ENCODE results near the gene TTC28.

TTC28 gene

DNA sequence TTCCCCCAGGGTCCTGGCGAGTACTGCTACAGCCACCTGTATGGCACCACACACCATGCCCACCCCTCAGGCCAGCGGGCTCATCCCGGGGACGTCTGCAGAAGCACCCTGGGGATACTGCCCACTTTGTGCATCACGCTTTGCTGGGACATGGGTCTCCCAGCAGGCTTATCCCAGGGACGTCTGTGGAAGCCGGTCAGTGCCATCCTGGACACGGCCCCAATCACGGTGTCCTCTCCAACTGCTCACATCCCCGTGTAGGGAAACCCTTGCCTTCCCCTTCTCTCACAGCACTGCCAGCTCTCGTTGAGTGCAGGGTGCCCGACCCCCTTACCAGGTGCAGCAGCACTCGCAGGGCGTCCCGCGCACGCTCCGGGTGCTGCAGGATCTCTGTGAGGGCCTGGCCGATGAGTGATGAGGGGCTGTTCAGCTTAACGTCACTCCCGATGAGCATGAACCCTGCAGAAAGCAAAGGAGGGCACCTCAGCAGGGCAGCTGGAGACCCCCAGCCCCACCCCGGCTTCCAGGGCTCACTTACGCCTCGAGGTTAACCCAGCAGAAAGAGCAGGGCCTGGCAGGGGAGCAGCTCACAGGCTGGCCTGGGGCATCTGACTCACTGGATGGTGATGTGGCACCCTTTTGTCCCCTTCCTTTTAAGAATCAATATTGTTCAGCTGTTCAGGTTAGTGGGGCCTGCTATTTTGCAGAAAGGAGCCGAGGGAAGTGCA, 683.7 kb downstream of the TTC28 start:
- no peak for DNase-seq

DNA sequence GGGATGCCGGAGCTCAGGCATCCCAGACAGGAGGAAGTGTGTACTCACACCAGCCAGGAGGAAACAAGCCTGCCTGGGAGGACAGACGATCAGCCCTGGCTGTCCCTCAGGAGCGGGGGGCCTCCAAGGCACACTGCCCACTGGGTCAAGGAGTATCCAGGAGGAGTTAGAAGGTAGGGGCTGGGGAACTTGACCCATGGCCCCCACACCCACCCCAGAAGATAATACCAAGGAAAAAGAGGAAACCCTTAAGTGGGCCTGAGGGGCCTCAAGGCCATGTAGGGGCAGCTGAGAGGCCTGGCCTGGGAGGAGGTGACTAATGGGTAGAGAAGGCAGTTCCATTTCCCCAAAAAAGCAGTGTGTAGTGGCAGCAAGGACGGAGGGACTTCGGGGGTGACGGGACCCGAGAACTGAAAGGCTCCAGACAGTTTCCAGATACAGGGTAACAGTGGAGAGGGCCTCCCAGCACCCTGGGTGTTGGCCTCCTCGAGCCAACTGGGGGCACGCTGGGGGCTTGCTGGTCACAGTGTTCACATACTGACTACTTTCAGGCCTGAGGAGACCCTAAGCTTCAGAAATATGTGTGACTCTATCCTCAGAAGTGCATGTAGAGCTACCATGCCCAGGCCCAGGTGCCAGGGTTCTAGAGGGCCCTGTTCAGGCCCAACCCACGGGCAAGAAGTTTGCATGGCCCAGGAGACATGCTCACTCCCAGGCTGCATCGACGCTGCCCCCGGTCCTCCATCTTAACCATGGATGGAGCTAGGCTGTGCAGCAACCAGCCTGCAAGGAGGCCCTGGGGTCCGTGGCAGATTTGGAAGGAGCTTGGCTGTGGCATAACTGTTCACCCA, 684.9 kb downstream of the TTC28 start:
- DNase-seq: no peak

DNA sequence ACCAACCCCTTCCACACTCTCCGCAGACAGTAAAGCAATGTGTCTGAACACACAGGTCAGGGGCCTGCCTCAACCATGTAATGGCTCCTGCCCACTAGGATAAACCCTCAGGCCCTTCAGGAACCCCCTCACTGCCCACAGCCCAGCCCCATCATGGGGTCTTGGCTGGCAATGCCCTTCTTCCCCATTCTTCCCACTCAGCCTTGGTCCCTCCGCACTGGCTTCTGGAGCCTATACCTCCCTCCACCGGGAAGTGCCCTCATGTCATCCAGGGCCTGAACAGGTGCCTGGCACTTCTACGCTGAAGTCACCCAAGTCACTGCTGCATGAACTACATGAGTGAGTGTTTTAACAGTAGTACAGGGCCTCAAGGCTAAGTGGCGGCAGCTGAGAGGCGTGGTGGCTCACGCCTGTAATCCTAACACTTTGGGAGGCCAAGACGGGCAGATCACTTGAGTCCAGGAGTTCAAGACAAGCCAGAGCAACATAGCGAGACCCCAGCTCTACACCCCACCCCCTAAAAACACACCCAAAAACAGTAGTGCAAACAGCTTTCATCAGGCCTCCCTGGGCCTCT, 685.8 kb downstream of the TTC28 start:
- DNase-seq: no peak

DNA sequence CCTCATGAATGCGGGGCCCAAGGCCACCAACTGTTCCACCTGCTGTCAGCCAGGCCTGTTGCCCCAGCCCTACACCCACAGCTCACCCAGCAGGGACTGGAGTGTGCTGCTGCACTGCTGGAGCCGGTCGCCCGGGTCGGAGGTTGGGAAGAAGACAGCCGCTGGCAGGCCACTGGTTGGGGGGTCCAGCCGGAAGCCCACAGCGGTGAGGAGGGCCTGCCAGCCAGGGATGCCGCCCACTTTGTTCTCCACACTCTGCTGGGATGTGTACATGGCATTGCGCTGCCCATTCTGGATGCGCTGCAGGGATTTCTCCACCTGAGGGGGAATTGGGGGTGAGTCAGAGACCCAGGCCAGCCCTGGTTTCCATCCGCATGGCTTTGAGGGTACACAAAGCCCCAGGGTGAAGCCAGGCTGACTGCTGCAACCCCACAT, 686.4 kb downstream of the TTC28 start:
- no peak for DNase-seq

GRCh38 chr22:27992294-27993165, 687.1 kb downstream of the TTC28 start:
- DNase-seq: no peak

- DNase-seq: no peak
These were observed 687.9 kb downstream of the TTC28 start for GRCh38 chr22:27991586-27992293.

- DNase-seq: no peak
These were observed 688.8 kb downstream of the TTC28 start for GRCh38 chr22:27990879-27991278.

GRCh38 chr22:27990451-27990840, 689.2 kb downstream of the TTC28 start:
- no peak for DNase-seq

DNA sequence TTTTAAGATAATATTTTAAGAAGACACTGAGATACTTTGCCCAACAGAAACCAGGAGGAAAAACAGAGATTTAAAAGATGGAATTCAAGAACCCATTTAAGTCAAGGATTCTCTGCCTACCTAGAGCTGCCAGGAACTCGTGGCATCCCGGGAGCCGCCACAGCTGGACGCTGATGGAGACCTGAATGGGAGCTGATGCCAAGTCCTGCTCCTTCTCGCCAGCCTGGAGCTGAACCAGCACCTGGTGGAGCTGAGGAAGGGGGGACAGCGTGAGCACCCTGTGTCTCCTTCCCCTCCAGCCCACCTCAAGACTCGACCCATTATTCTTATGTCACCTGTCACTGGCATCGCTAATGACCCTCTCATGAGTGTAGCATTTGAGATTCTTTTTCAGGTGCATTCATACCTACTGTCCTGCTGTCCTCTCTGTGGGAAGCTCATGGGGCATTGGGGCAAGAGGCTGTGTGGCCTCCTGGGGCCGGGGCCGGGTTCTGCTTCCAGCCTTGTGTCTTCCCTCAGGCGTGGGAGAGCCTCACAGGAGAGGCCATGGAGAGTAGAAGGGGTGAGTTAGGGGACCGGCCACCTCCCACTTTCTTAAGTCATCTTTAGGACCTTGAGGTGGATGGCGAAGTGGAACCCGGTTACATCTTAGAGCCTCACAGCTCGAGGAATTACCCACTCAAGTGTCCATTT, 689.7 kb downstream of the TTC28 start:
- DNase-seq: no peak

- DNase-seq: no peak
These were observed 690.9 kb downstream of the TTC28 start for GRCh38 chr22:27988704-27989103.

GRCh38 chr22:27987557-27987956, 692.1 kb downstream of the TTC28 start:
- no peak for DNase-seq

DNA sequence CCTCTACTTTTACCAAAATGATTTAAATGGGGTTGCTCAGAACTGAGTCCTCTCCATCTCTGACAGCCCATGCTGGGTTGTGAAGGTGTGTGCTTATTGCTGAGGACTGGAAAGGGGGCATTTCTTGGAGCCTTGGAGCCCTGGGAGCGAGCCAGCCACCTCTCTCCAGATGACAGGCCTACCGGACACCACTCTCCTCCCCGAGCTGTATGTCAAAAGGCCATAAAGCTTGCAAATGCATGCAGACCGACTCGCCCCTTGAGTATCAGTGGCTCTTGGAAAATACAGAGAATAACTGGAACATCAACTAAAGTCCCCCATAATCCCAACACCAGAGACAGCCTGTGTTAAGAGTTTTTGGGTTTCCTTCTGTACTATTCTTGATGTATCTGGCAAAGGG, 692.7 kb downstream of the TTC28 start:
- DNase-seq: no peak

DNA sequence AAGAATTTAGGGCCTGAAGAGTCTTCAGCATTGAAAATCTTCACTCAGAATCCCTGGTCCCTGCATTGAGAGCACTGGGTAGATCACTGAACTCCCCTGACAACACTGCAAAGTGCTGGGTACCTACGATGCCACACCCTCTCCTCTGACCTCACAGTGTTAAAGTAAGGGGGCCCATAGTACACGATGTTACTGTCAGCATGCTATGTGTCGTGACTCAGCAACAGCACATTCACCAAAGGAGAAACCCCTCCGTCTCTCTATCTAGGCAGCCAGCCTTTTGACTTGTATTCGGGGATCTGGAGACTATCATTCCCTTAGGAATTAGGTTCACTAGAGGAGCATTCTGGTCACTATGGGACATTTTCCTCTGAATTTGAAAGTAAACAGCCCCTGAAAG, 693.2 kb downstream of the TTC28 start:
- DNase-seq: no peak

GRCh38 chr22:27985323-27986275, 694.0 kb downstream of the TTC28 start:
- DNase-seq: no peak

GRCh38 chr22:27984723-27985122, 694.9 kb downstream of the TTC28 start:
- no peak for DNase-seq

- DNase-seq: no peak
These were observed 695.5 kb downstream of the TTC28 start for GRCh38 chr22:27984001-27984695.

- no peak for DNase-seq
These were observed 696.3 kb downstream of the TTC28 start for GRCh38 chr22:27983361-27983791.

- DNase-seq: no peak
These were observed 696.9 kb downstream of the TTC28 start for GRCh38 chr22:27982630-27983180.

DNA sequence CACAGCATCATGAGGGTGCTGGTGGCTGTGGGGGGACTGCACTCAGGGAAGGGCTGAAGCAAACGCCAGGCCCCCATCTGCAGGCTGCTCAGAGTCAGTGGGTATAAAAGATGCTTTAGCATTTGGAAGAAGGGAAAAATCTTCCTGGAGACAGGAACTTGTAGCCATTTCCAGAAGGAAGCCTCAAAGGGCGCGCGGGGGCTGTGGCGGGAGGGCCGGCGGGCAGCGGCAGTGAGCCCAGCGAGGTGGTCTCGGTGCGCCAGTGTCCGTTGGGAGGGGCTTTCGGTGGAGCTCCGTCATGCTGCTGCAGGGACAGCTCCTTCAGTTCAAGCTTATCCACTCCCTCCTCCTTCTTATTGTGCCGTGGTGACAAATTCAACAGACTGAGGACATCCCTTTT, 697.5 kb downstream of the TTC28 start:
- no peak for DNase-seq

All from stimulated activated CD4-positive, alpha-beta T cell treated with anti-CD3 and anti-CD28 coated beads, Interleukin-15, amount 100 ng/mL, for 24 hours (primary cell).